ENCODE results near the gene SGCB.
A peak's percentile ranks its signal among the peaks of the same experiment; 100 is the strongest.
"Not testable (repeated sequence)": the region's sequence is repeated elsewhere in the genome, so short reads cannot be mapped to it uniquely, and the experiment has no call there.

SGCB gene, protein sequence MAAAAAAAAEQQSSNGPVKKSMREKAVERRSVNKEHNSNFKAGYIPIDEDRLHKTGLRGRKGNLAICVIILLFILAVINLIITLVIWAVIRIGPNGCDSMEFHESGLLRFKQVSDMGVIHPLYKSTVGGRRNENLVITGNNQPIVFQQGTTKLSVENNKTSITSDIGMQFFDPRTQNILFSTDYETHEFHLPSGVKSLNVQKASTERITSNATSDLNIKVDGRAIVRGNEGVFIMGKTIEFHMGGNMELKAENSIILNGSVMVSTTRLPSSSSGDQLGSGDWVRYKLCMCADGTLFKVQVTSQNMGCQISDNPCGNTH

GRCh38 chr4:52038103-52038912 is at the start of gene SGCB:
TSS of gene SGCB (minus strand) at chr4:52038299. CDS start at chr4:52038259, 40 bp downstream.
- DNase-seq (ENCODE audit: low spot score), result peak; percentile 79

DNA sequence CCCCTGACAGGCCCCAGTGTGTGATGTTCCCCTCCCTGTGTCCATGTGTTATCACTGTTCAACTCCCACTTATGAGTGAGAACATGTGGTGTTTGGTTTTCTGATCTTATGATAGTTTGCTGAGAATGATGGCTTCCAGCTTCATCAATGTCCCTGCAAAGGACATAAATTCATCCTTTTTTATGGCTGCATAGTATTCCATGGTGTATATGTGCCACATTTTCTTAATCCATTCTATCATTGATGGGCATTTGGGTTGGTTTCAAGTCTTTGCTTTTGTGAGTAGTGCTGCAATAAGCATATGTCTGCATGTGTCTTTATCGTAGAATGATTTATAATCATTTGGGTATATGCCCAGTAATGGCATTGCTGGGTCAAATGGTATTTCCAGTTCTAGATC is 48.3 kb upstream of the SGCB start:
- DNase-seq (ENCODE audit: low spot score), result not testable (repeated sequence)

DNA sequence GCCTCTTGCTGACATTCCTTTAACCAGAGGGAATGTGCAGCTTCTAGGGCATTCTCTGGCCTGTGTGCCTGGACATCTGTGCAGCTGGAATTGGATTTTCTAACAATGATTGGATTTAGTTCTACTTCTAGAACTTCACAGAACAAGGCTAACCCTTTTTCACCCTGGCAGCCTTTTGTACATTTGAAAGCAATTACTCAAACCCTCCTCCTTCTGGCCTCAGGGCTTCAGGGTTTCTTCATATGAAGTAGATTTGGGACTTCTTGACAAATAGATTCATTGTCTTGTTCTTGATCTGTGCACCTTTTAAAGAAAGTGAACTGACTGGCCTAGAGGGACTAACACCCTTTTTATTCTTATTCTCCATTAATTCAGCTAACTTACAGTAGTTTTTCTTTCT is 43.1 kb upstream of the SGCB start:
- no peak for DNase-seq (ENCODE audit: low spot score)

- no peak for DNase-seq (ENCODE audit: low spot score)
These were observed 41.6 kb upstream of the SGCB start for GRCh38 chr4:52079659-52080058.

DNA sequence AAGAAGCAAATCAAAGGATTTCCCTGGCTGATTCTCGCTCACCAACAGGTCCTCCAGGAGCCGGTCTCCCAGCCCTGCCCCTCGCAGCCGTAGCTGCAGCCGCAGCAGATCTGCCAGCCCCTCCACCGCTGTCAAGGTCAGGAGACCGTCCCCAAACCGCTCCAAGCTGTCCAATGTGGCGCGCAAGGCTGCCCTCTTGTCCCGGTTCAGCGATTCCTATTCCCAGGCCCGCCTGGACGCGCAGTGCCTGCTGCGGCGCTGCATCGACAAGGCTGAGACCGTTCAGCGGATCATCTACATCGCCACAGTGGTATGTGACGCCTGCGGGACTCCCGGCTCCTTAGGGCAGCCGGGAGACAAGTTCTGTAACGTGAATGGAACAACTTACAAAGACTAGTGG is 38.6 kb upstream of the SGCB start:
- DNase-seq (ENCODE audit: low spot score), result no peak

DNA sequence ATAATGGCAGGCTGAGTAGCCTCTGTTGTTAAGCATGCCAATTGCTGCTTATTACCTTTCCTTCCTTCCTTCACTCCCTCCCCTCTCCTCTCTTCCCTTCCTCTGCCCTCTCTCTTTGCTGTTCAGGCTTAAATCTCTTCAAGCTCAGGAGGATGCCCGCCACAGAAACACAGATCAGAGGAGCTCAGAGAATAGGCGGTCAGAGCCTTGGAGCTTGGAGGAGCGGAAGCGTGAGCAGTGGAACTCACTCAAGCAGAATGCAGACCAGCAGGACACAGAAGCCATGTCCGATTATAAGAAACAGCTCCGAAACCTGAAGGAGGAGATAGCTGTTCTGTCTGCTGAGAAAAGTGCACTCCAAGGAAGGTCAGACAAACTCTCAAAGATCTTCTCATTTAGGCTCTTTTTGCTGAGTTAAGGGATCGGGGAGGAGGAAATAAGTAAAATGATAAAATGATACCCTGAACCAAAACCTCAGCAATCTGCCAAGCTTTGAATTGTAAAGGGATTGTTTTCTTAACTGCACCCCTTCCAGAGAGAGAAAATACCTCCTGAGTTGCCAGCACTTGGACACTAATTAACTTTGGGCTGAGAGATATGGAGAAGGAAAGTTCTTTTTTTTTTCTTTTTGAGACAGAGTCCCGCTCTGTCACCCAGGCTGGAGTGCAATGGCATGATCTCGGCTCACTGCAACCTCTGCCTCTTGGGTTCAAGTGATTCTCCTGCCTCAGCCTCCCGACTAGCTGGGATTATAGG is 33.9 kb upstream of the SGCB start:
- no peak for DNase-seq (ENCODE audit: low spot score)

- no peak for DNase-seq (ENCODE audit: low spot score)
These were observed 31.5 kb upstream of the SGCB start for GRCh38 chr4:52069571-52069970.

- no peak for DNase-seq (ENCODE audit: low spot score)
These were observed 21.3 kb upstream of the SGCB start for GRCh38 chr4:52059372-52059771.

- DNase-seq (ENCODE audit: low spot score), result no peak
These were observed 20.2 kb upstream of the SGCB start for GRCh38 chr4:52058275-52058674.

DNA sequence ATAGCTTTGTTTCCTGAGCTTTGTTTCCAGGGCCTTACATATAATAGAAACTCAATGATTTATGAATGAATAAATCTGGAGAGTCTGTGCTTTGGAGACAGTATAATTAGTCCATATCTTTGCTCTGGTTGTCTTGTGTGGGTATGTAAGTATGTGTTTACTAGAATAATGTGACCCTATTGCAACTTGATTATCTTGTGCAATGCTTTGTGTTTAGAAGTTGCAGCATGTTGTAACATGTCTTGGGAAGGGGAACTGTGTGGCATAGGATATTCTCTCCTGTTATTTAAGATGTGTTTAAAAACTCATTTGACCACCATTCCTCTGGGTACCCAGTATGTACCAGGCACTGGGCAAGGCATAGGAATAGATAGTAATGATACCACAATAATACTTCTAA is 19.1 kb upstream of the SGCB start:
- DNase-seq (ENCODE audit: low spot score), result no peak

DNA sequence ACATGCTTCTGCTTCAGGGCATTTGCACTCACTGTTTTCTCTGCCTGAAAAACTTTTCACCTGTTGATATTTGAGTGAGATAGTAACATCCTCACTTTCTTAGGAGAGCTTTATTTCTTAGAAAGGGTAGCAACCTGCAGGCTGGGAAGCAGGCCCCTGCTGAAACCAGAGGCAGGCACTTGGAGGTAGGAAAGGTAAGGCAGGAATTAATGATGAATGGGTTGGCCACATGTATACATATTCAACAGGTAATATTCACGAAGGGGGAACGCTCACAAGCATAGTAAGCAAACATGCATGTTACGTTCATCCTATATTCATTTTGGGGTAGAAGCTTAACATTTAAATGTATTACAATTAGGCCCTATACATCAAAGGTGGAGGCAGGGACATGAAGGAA is 16.2 kb upstream of the SGCB start:
- DNase-seq (ENCODE audit: low spot score), result no peak

- no peak for DNase-seq (ENCODE audit: low spot score)
These were observed 14.3 kb upstream of the SGCB start for GRCh38 chr4:52052475-52052780.

GRCh38 chr4:52051615-52052474 is 13.7 kb upstream of the SGCB start:
- DNase-seq (ENCODE audit: low spot score), result peak; percentile 61

GRCh38 chr4:52051213-52051614 is 13.1 kb upstream of the SGCB start, which contains the start of gene SPATA18:
TSS of gene SPATA18 (plus strand) at chr4:52051304. CDS start at chr4:52051705, 401 bp downstream.
- DNase-seq (ENCODE audit: low spot score), result no peak

- no peak for DNase-seq (ENCODE audit: low spot score)
These were observed 11.2 kb upstream of the SGCB start for GRCh38 chr4:52049266-52049665.

DNA sequence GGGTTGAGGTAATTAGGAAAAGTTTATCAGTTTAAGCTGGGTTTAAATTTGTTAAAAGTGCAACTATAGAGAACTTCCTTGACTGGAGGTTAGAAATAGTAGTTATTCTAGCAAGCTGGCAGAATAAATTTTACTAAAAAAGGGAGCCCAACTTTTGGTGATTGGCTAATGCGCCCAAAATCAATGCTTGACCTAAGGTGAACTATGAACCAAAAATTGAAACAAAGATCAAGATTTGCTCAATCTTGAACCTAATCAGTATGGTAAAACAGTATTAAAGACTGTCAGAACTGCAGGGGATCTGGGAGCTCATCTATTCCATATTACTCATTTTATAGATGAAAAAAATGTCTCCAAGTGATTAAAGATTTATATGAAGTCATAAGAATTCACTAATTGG is 6.9 kb upstream of the SGCB start:
- DNase-seq (ENCODE audit: low spot score), result no peak

- DNase-seq (ENCODE audit: low spot score), result peak; percentile 42
These were observed 403 bp downstream of the SGCB start for GRCh38 chr4:52037689-52038102.

DNA sequence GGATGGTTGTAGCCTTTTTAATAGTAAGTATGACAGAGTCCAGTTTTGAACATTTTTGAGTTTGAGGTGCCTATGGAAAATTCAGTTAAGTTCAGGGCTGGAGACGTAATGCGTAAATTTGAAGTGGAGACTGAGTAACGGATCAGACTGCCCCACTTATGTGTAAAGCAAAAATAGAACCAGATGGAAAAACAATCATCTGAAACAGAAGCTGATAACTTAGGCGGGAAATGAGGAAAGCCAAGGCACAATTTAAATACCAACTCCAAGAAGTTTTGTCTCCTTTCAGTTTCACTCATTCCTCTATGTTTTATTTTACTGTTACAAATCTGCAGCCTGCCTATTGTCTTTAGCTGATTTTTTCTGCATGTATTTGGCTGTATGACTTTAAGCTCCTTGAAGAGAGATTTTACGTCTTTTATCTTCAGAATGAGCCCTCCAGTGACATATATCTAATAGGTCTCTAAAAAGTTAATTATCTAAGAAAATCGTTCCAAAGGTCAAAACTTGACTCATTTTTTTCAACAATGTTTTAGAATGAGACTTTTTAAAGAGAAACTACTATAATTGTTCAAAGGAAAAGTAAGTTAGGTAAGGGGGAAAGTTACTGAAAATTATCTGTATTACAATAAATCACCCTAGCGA is 1.1 kb downstream of the SGCB start:
- DNase-seq (ENCODE audit: low spot score), result no peak

GRCh38 chr4:52035190-52035589 is 2.9 kb downstream of the SGCB start:
- no peak for DNase-seq (ENCODE audit: low spot score)

DNA sequence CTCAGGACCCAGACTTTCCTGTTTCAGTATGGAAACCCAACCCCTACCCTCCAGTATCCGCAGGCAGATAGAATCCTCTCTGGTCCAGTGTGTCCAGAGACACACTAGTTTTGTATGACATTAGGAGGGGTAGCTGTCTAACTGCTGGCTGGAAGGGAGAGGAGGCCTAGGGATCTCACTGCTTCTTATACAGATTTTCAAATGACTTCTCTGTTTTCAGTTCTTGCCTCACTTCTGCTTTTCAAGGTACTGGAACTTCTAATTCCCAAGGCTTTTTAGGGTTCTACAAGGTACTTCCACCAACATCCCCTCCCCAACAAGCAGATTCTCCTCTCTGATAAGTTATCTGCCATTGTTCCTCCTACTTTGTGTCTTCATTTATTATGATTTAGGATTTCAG is 6.1 kb downstream of the SGCB start:
- no peak for DNase-seq (ENCODE audit: low spot score)

GRCh38 chr4:52028970-52029369 is 9.1 kb downstream of the SGCB start:
- no peak for DNase-seq (ENCODE audit: low spot score)

Data from hepatic stellate cell (primary cell).